ENCODE data around the gene TRPV4. TPM values are rescaled to one million over a fixed set of nuclear protein-coding genes. Genes with fewer than 3 reads are reported as not detected.

The TRPV4 gene
- total RNA-seq, 4 donors from 2014 or later: 0.13 to 0.82 (median 0.19) TPM; not detected in 1

DNA sequence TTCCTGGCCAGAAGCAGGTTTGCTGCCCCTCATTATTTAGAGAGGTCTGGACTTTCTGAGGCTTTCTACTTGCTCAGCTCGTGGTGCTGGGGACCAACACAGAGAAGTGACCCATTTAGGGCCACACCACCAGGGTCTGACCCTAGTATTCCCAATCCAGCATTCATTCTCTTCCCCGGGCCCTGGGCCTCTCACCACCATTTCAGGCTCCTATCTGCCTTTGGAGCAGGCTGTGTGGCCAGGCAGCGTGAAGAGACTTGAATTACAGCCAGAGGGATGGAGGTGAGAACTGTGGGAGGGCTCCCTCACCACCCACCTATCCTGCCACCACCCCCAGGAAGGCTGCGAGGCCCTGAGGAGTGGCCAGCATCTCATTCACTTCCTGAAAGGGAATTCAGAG is 95.0 kb downstream of the TRPV4 start:
- H3K4me3 ChIP-seq: no peak overlapping the region
- TF ChIP-seq POLR2A (IDR thresholded peaks at IDR 0.05) (no peak), POLR2AphosphoS5 (IDR thresholded peaks at IDR 0.05) (no peak)
- no peak overlapping the region for H3K27ac ChIP-seq
- WGBS, 2 donors (ENCODE audit: low coverage in 1 of 2): 33% methylated on average over 1 of the region's 4 CpGs; no CpG with 5 or more reads in 1 of the 2 donors
- H3K9me3 ChIP-seq: no peaks in the 10 kb centered on the region
- no peaks in the 10 kb centered on the region for H3K36me3 ChIP-seq
- ATAC-seq: no peak
- H3K4me1 ChIP-seq: no peaks in the 10 kb centered on the region
- H3K27me3 ChIP-seq: peaks cover 57% of the 10 kb centered on the region

DNA sequence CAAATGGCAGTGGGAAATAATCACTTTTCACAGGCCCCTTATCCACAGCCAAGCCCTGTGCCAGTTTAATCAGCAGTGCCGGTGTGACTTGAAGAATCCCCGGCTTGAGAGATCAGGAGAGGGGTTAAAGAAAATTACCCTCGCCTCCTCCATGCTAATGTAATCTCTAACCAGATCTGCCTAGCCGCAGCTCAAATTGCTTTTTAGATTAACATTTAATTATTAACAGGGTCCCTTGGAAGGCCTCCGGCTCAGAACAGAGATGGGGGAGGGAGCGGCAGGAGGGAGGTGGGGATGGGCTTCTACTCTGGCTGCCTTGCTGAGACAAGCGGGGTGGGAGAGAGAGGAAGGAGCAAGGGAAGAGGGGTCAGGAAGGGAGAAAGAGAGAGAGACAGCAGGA is 95.6 kb downstream of the TRPV4 start:
- no peaks in the 10 kb centered on the region for H3K36me3 ChIP-seq
- no peak for ATAC-seq
- peaks cover 57% of the 10 kb centered on the region for H3K27me3 ChIP-seq
- no peak for TF ChIP-seq POLR2A (IDR thresholded peaks at IDR 0.05)
- TF ChIP-seq POLR2AphosphoS5 (IDR thresholded peaks at IDR 0.05): no peak
- TF ChIP-seq, protein P1, sequence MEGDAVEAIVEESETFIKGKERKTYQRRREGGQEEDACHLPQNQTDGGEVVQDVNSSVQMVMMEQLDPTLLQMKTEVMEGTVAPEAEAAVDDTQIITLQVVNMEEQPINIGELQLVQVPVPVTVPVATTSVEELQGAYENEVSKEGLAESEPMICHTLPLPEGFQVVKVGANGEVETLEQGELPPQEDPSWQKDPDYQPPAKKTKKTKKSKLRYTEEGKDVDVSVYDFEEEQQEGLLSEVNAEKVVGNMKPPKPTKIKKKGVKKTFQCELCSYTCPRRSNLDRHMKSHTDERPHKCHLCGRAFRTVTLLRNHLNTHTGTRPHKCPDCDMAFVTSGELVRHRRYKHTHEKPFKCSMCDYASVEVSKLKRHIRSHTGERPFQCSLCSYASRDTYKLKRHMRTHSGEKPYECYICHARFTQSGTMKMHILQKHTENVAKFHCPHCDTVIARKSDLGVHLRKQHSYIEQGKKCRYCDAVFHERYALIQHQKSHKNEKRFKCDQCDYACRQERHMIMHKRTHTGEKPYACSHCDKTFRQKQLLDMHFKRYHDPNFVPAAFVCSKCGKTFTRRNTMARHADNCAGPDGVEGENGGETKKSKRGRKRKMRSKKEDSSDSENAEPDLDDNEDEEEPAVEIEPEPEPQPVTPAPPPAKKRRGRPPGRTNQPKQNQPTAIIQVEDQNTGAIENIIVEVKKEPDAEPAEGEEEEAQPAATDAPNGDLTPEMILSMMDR (IDR thresholded peaks at IDR 0.05): no peak
- no peak for TF ChIP-seq EP300 (IDR thresholded peaks at IDR 0.05)
- H3K27ac ChIP-seq: no peak overlapping the region
- no peaks in the 10 kb centered on the region for H3K9me3 ChIP-seq
- 70% methylated on average over 2 to 6 of the region's 7 CpGs for WGBS, 2 donors (ENCODE audit: low coverage in 1 of 2)
- no peaks in the 10 kb centered on the region for H3K4me1 ChIP-seq
- no peak overlapping the region for H3K4me3 ChIP-seq

DNA sequence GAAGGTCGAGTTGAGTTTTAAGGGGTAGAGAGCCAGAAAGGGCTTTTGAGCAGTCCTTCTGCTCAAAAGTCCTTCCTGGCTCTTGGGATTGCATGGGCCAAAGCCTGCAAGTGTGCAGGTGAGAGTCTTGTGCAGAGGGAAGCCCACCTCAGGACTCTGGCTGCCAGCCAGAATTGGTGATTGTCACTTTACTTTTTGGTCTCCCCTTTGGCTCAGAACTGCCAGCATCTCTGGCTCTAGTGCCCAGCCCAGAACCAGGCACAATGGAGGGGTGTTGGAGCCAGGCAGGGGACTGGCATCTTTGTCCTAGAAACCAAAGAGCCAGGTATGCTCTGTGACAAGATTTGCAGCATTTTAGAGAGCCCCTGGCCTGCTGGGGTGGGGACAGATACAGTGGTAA is 96.1 kb downstream of the TRPV4 start:
- Histone ChIP-seq H3K9me3 (no peaks in the 10 kb centered on the region), H3K27me3 (peaks cover 57% of the 10 kb centered on the region), H3K36me3 (no peaks in the 10 kb centered on the region), H3K27ac (no peak overlapping the region), H3K4me3 (no peak overlapping the region), H3K4me1 (no peaks in the 10 kb centered on the region)
- 0% methylated on average over 1 of the region's 1 CpG; no CpG with 5 or more reads in 1 of the 2 donors for WGBS, 2 donors (ENCODE audit: low coverage in 1 of 2)
- no peak for TF ChIP-seq POLR2A (IDR thresholded peaks at IDR 0.05)
- TF ChIP-seq, protein P1 (IDR thresholded peaks at IDR 0.05): no peak
- TF ChIP-seq EP300 (IDR thresholded peaks at IDR 0.05): no peak
- no peak for TF ChIP-seq POLR2AphosphoS5 (IDR thresholded peaks at IDR 0.05)
- ATAC-seq: no peak

DNA sequence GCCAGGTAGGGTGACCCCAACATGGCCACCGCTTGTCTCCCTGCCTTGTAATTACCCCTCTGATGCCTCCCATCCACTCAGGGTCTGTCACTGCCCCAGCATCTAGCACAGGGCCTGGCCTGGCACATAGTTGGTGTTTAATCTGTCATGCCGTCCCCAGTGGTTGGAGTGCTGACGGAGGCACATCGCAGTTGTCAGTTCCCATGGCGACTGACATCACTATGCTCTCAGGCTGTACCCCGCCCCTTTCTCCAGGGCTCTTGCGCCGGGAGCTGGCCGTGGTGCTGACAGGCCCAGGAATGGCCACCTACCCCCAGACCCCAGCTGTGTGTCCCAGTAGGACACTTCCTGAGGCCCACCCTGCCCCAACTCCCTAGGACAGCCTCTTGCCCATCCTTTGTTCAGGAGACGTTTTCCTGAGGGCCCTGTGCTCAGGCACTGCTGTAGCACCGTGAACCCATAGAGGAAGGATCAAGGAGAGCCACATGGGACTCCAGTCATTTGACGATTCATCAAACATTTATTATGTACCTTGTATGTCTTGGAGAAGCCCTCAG is 96.6 kb downstream of the TRPV4 start:
- no peaks in the 10 kb centered on the region for H3K36me3 ChIP-seq
- WGBS, 2 donors (ENCODE audit: low coverage in 1 of 2): 28 to 42% methylated on average over 2 to 3 of the region's 12 CpGs
- H3K4me3 ChIP-seq: no peak overlapping the region
- peaks cover 57% of the 10 kb centered on the region for H3K27me3 ChIP-seq
- TF ChIP-seq POLR2AphosphoS5 (IDR thresholded peaks at IDR 0.05): no peak
- TF ChIP-seq, protein P1 (IDR thresholded peaks at IDR 0.05): no peak
- TF ChIP-seq POLR2A (IDR thresholded peaks at IDR 0.05): no peak
- TF ChIP-seq EP300 (IDR thresholded peaks at IDR 0.05): no peak
- no peak for ATAC-seq
- H3K4me1 ChIP-seq: no peaks in the 10 kb centered on the region
- no peak overlapping the region for H3K27ac ChIP-seq
- no peaks in the 10 kb centered on the region for H3K9me3 ChIP-seq

DNA sequence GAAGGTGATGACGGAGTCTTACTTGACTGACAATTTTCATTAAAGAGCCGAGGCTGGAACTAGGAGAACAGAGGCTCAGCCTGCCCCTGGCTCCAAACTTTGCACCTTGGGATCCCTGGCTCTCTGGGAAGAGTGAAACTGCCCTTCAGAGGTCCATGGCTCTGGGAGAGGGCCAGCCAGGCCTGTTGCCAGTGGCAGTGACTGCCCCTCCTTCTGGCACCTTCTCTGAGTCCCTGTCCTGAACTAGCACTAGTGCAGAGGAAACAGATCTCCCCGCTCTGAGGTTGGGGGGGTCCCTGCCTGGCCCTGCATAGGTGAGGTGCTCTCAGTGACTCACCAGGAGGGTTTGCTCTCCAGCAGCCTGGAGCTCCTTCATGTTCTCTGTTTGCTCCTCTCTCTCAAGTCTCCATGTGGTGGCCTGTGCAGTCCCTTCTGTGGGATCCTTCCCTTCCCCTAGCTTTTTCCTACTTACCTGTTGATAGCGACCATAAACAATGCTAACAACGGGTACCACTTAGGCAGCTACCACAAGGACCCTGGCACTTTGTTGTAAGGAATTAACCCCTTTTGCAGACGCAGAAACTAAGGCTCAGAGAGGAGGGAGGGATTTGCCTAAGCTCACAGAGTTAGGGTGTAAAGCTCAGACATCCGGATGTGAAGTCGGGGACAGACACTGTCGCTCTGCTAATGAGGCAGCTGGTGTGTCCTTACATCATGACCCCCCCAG is 97.2 kb downstream of the TRPV4 start:
- no peaks in the 10 kb centered on the region for H3K4me1 ChIP-seq
- no peaks in the 10 kb centered on the region for H3K9me3 ChIP-seq
- H3K36me3 ChIP-seq: no peaks in the 10 kb centered on the region
- WGBS, 2 donors (ENCODE audit: low coverage in 1 of 2): 30 to 70% methylated on average over 2 to 4 of the region's 9 CpGs
- H3K27me3 ChIP-seq: peaks cover 57% of the 10 kb centered on the region
- H3K4me3 ChIP-seq: no peak overlapping the region
- no peak for ATAC-seq
- no peak for TF ChIP-seq EP300 (IDR thresholded peaks at IDR 0.05)
- no peak overlapping the region for H3K27ac ChIP-seq

DNA sequence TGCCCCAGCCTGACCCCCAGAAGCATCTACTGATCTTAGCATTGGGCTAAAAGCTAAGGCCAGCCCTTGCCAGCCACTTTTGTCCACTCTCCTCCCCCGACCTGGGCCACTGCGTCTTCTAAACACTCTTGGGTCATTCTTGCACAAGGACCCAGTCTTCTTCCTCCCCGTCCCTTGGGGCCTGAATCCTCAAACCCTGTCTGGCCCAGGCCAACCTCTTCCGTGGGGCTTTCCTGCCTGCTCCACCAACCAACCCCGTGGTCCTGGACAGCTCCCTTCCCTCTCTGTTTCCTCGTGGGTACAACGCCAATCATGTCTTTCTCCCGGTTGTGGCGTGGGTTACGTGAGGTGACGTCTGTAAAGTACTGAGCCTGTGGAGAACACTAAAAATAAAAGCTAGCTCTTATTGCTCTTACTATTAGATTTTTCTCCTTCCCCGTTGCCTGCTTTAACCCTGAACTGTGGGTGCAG is 98.1 kb downstream of the TRPV4 start:
- 50 to 73% methylated on average over 3 to 7 of the region's 12 CpGs for WGBS, 2 donors (ENCODE audit: low coverage in 1 of 2)
- Histone ChIP-seq H3K36me3 (no peaks in the 10 kb centered on the region), H3K9me3 (no peaks in the 10 kb centered on the region), H3K4me1 (no peaks in the 10 kb centered on the region), H3K27ac (no peak overlapping the region), H3K27me3 (peaks cover 50% of the 10 kb centered on the region), H3K4me3 (no peak overlapping the region)
- no peak for TF ChIP-seq POLR2A (IDR thresholded peaks at IDR 0.05)
- TF ChIP-seq EP300 (IDR thresholded peaks at IDR 0.05): no peak
- TF ChIP-seq, protein P1 (IDR thresholded peaks at IDR 0.05): no peak
- no peak for TF ChIP-seq POLR2AphosphoS5 (IDR thresholded peaks at IDR 0.05)
- no peak for ATAC-seq
